Measurements from ENCODE around the gene IRGC. TPM values are rescaled to one million over a fixed set of nuclear protein-coding genes. Genes with fewer than 3 reads are reported as not detected.
A peak's percentile ranks its signal among the peaks of the same experiment; 100 is the strongest.

The IRGC gene
- total and polyA plus RNA-seq, 2 experiments from 2014 or later: not detected

- Histone ChIP-seq H3F3A (ENCODE audit: insufficient read depth) (peaks cover 8% of the 10 kb centered on the region; the same call in 1 of the 2 replicates), H4K20me1 (ENCODE audit: insufficient read depth) (peaks cover 5% of the 10 kb centered on the region; the same call in 1 of the 2 replicates), H3K9me3 (ENCODE audit: low read depth) (no peaks in the 10 kb centered on the region), H3K9me2 (ENCODE audit: insufficient read depth) (no peaks in the 10 kb centered on the region), H3K36me3 (ENCODE audit: low read depth) (peaks cover 2% of the 10 kb centered on the region), H3K4me2 (ENCODE audit: unreplicated experiment) (no peak overlapping the region), H3K79me2 (ENCODE audit: insufficient read depth) (peaks cover 10% of the 10 kb centered on the region), H3K4me1 (ENCODE audit: insufficient read depth) (peaks cover 26% of the 10 kb centered on the region), H3K27me3 (replicated peaks; ENCODE audit: insufficient read depth) (no peaks in the 10 kb centered on the region), H3K9ac (no peak overlapping the region), H2AFZ (no peak overlapping the region), H3K4me3 (no peak overlapping the region), H3K27ac (no peak overlapping the region)
- 59 to 61% methylated on average over 6 of the region's 6 CpGs for WGBS, 2 experiments (ENCODE audit: low coverage in 1 of 2, low lambda C conversion rate in 2 of 2, missing lambda C conversion rate in 2 of 2)
- in situ Hi-C loops (cut with MboI): no loop called here
- DNase-seq: peak; percentile 11
- TF ChIP-seq EZH2 (IDR thresholded peaks at IDR 0.05; ENCODE audit: insufficient read depth, poor library complexity, severe bottlenecking) (no peak), EZH2phosphoT487 (IDR thresholded peaks at IDR 0.05; ENCODE audit: insufficient read depth, low read depth) (no peak)
Measured at GRCh38 chr19:43672061-43672679, 43.7 kb upstream of the IRGC start.

- Histone ChIP-seq H3K4me2 (ENCODE audit: unreplicated experiment) (no peak overlapping the region), H3K79me2 (ENCODE audit: insufficient read depth) (no peaks in the 10 kb centered on the region), H3K27ac (no peak overlapping the region), H3K4me3 (no peak overlapping the region), H3K27me3 (replicated peaks; ENCODE audit: insufficient read depth) (no peaks in the 10 kb centered on the region), H2AFZ (no peak overlapping the region), H3K4me1 (ENCODE audit: insufficient read depth) (peaks cover 22% of the 10 kb centered on the region), H3F3A (ENCODE audit: insufficient read depth) (peaks cover 8% of the 10 kb centered on the region; the same call in 1 of the 2 replicates), H3K9me3 (ENCODE audit: low read depth) (no peaks in the 10 kb centered on the region), H3K9me2 (ENCODE audit: insufficient read depth) (no peaks in the 10 kb centered on the region), H3K9ac (no peak overlapping the region), H4K20me1 (ENCODE audit: insufficient read depth) (no peaks in the 10 kb centered on the region), H3K36me3 (ENCODE audit: low read depth) (no peaks in the 10 kb centered on the region)
- no peak for DNase-seq
- 50 to 70% methylated on average over 3 of the region's 3 CpGs for WGBS, 2 experiments (ENCODE audit: low coverage in 1 of 2, low lambda C conversion rate in 2 of 2, missing lambda C conversion rate in 2 of 2)
- TF ChIP-seq EZH2 (IDR thresholded peaks at IDR 0.05; ENCODE audit: insufficient read depth, poor library complexity, severe bottlenecking) (no peak), EZH2phosphoT487 (IDR thresholded peaks at IDR 0.05; ENCODE audit: insufficient read depth, low read depth) (no peak)
- in situ Hi-C loops (cut with MboI): no loop called here
Measured at GRCh38 chr19:43673637-43674036, 42.2 kb upstream of the IRGC start.

GRCh38 chr19:43674183-43674582, 41.7 kb upstream of the IRGC start:
- peaks cover 22% of the 10 kb centered on the region for H3K4me1 ChIP-seq (ENCODE audit: insufficient read depth)
- H3K9me3 ChIP-seq (ENCODE audit: low read depth): no peaks in the 10 kb centered on the region
- H3F3A ChIP-seq (ENCODE audit: insufficient read depth): peaks cover 6% of the 10 kb centered on the region; the same call in 1 of the 2 replicates
- no peaks in the 10 kb centered on the region for H3K27me3 ChIP-seq (replicated peaks; ENCODE audit: insufficient read depth)
- in situ Hi-C loops (cut with MboI): no loop called here
- H4K20me1 ChIP-seq (ENCODE audit: insufficient read depth): no peaks in the 10 kb centered on the region
- no peak overlapping the region for H3K9ac ChIP-seq
- no peak overlapping the region for H3K4me2 ChIP-seq (ENCODE audit: unreplicated experiment)
- WGBS, 2 experiments (ENCODE audit: low coverage in 1 of 2, low lambda C conversion rate in 2 of 2, missing lambda C conversion rate in 2 of 2): 87 to 90% methylated on average over 8 of the region's 8 CpGs
- DNase-seq: no peak
- no peak for TF ChIP-seq EZH2 (IDR thresholded peaks at IDR 0.05; ENCODE audit: insufficient read depth, poor library complexity, severe bottlenecking)
- no peak for TF ChIP-seq EZH2phosphoT487 (IDR thresholded peaks at IDR 0.05; ENCODE audit: insufficient read depth, low read depth)
- H3K79me2 ChIP-seq (ENCODE audit: insufficient read depth): no peaks in the 10 kb centered on the region
- no peak overlapping the region for H3K4me3 ChIP-seq
- no peak overlapping the region for H3K27ac ChIP-seq
- no peaks in the 10 kb centered on the region for H3K36me3 ChIP-seq (ENCODE audit: low read depth)
- H3K9me2 ChIP-seq (ENCODE audit: insufficient read depth): no peaks in the 10 kb centered on the region
- H2AFZ ChIP-seq: peak overlapping the region; percentile 78; the same call in 1 of the 2 replicates

GRCh38 chr19:43674596-43674995, 41.3 kb upstream of the IRGC start:
- Histone ChIP-seq H3K27me3 (replicated peaks; ENCODE audit: insufficient read depth) (no peaks in the 10 kb centered on the region), H3K9me2 (ENCODE audit: insufficient read depth) (no peaks in the 10 kb centered on the region), H3F3A (ENCODE audit: insufficient read depth) (0 out of 2 replicates have a peak, but pooled peaks cover 4% of the 10 kb centered on the region), H3K9ac (0 out of 2 replicates have a peak overlapping the region, but pooled peaks have one; percentile 19), H3K4me2 (ENCODE audit: unreplicated experiment) (peak overlapping the region; percentile 53), H3K4me3 (no peak overlapping the region), H3K9me3 (ENCODE audit: low read depth) (no peaks in the 10 kb centered on the region), H2AFZ (peak overlapping the region; percentile 78; the same call in 1 of the 2 replicates), H4K20me1 (ENCODE audit: insufficient read depth) (no peaks in the 10 kb centered on the region), H3K4me1 (ENCODE audit: insufficient read depth) (peaks cover 22% of the 10 kb centered on the region), H3K36me3 (ENCODE audit: low read depth) (no peaks in the 10 kb centered on the region), H3K79me2 (ENCODE audit: insufficient read depth) (no peaks in the 10 kb centered on the region), H3K27ac (no peak overlapping the region)
- in situ Hi-C loops (cut with MboI): no loop called here
- WGBS, 2 experiments (ENCODE audit: low coverage in 1 of 2, low lambda C conversion rate in 2 of 2, missing lambda C conversion rate in 2 of 2): 54 to 67% methylated on average over 3 of the region's 3 CpGs
- DNase-seq: peak; percentile 62
- TF ChIP-seq EZH2phosphoT487 (IDR thresholded peaks at IDR 0.05; ENCODE audit: insufficient read depth, low read depth): no peak
- TF ChIP-seq EZH2 (IDR thresholded peaks at IDR 0.05; ENCODE audit: insufficient read depth, poor library complexity, severe bottlenecking): no peak
